C4-2B (cell line): ENCODE results near the gene LYSMD2.

ENCODE experiments used
- CTCF ChIP-seq: fragments of 450-650 bp; conservative IDR thresholded peaks from 2 replicates; pipeline ENCODE4 v1.5.1; 2017; ENCODE audit warnings: mild to moderate bottlenecking
- ZFX ChIP-seq: fragments of 450-650 bp; IDR thresholded peaks from 2 replicates; pipeline ENCODE4 v1.6.1; 2017

GRCh38 chr15:51708013-51708412, 29.4 kb downstream of the LYSMD2 start:
- TF ChIP-seq CTCF (no peak), ZFX (no peak)
